PC-3 (cell line): ENCODE results near the gene MAP7. TPM values are rescaled to one million over a fixed set of nuclear protein-coding genes. Genes with fewer than 3 reads are reported as not detected.
A peak's percentile ranks its signal among the peaks of the same experiment; 100 is the strongest.

ENCODE experiments used
- ATAC-seq: fragments of 200-7000 bp; cut with Tn5 transposase; 2 replicates; pipeline ENCODE4 v1.9.1; 2020; ENCODE audit warnings: mild to moderate bottlenecking, moderate library complexity
- BruUV-seq: library from RNA; stranded (reverse); fragments of 400-500 nt; replicated peaks from 2 replicates; lab custom pipeline; 2021; lab: Mats Ljungman, UMichigan
- CTCF ChIA-PET: fragments of 300-600 bp; sonication (Branson Sonifier 250); formaldehyde crosslinking; loops from one replicate; lab custom pipeline; 2022; ENCODE audit warnings: antibody characterized with exemption; lab: Charles Lee
- POLR2A ChIA-PET: fragments of 300-600 bp; sonication (Branson Sonifier 250); formaldehyde crosslinking; loops from one replicate; lab custom pipeline; 2022; ENCODE audit warnings: antibody characterized with exemption; ENCODE audit not compliant: unreplicated experiment; lab: Charles Lee
- DNase-seq: peaks from one replicate; pipeline ENCODE4 v3.0.0-alpha.2; 2015
- H2AFZ ChIP-seq: fragments of 300-600 bp; sonication (generic); 2 replicates; pipeline ENCODE4 v1.6.0; 2016; ENCODE audit warnings: antibody characterized with exemption, low read length
- H3F3A ChIP-seq: fragments of 300-600 bp; sonication (generic); one replicate; pipeline ENCODE4 v1.6.0; 2017; ENCODE audit warnings: antibody characterized with exemption, low read length, control low read depth, mild to moderate bottlenecking; ENCODE audit not compliant: unreplicated experiment
- H3K27ac ChIP-seq: fragments of 300-600 bp; sonication (generic); 2 replicates; pipeline ENCODE4 v1.5.1; 2016; ENCODE audit warnings: mild to moderate bottlenecking, low read length
- H3K27me3 ChIP-seq: fragments of 300-600 bp; sonication (generic); 2 replicates; pipeline ENCODE4 v1.6.1; 2016; ENCODE audit warnings: low read length, mixed read lengths
- H3K36me3 ChIP-seq: fragments of 300-600 bp; sonication (generic); 2 replicates; pipeline ENCODE4 v1.6.1; 2016; ENCODE audit warnings: low read depth, mixed run types, low read length, mixed read lengths
- H3K4me1 ChIP-seq: fragments of 300-600 bp; sonication (generic); 2 replicates; pipeline ENCODE4 v1.5.1; 2016; ENCODE audit warnings: low read length; ENCODE audit not compliant: insufficient read depth
- H3K4me2 ChIP-seq: fragments of 300-600 bp; sonication (generic); 2 replicates; pipeline ENCODE4 v1.6.0; 2016; ENCODE audit warnings: low read length
- H3K4me3 ChIP-seq: fragments of 300-600 bp; sonication (generic); 2 replicates; pipeline ENCODE4 v1.5.1; 2016; ENCODE audit warnings: mild to moderate bottlenecking, low read length, mixed read lengths
- H3K79me2 ChIP-seq: fragments of 300-600 bp; sonication (generic); 2 replicates; pipeline ENCODE4 v1.6.1; 2017; ENCODE audit warnings: low read length, mixed read lengths
- H3K9ac ChIP-seq: fragments of 300-600 bp; sonication (generic); 2 replicates; pipeline ENCODE4 v1.6.0; 2016; ENCODE audit warnings: mild to moderate bottlenecking, low read length
- H3K9me2 ChIP-seq: fragments of 300-600 bp; sonication (generic); replicated peaks from 2 replicates; pipeline ENCODE4 v1.6.1; 2016; ENCODE audit warnings: mixed run types, low read length, mixed read lengths
- H3K9me3 ChIP-seq: fragments of 300-600 bp; sonication (generic); 2 replicates; pipeline ENCODE4 v1.6.1; 2016; ENCODE audit warnings: low read length, mixed read lengths
- H4K20me1 ChIP-seq: fragments of 300-600 bp; sonication (generic); 2 replicates; pipeline ENCODE4 v1.6.1; 2016; ENCODE audit warnings: low read length, mixed read lengths
- EZH2 ChIP-seq: fragments of 300-600 bp; sonication (generic); IDR thresholded peaks from one replicate; pipeline ENCODE4 v1.6.1; 2017; ENCODE audit warnings: antibody characterized with exemption, mild to moderate bottlenecking, low read length; ENCODE audit not compliant: unreplicated experiment
- EZH2phosphoT487 ChIP-seq: fragments of 300-600 bp; sonication (generic); IDR thresholded peaks from 2 replicates; pipeline ENCODE4 v1.6.1; 2018; ENCODE audit warnings: mild to moderate bottlenecking, antibody characterized with exemption, low read length, borderline replicate concordance
- intact Hi-C: fragments of 100-400 bp; cut with micrococcal nuclease; formaldehyde crosslinking; loops from 2 replicates; pipeline ENCODE4 v1.9.0; 2023
- total RNA-seq: library from RNA; depleted of rRNA; stranded (reverse); fragments of >200 nt; gene quantifications from 2 replicates; pipeline ENCODE4 v1.2.3, GENCODE V29; 2014
- TF ChIP-seq, protein P1 (sequence below): fragments of 300-600 bp; sonication (generic); conservative IDR thresholded peaks from 2 replicates; pipeline ENCODE4 v1.5.1; 2017; ENCODE audit warnings: antibody characterized with exemption, low read depth, mild to moderate bottlenecking, low read length

MAP7 gene
- total RNA-seq, 1 experiment from 2014 or later, result 13.9 TPM

- CTCF ChIA-PET, result no interaction called here
- Histone ChIP-seq H2AFZ (no peak overlapping the region), H3K27ac (no peak overlapping the region), H3K36me3 (no peaks in the 10 kb centered on the region), H3K27me3 (no peaks in the 10 kb centered on the region), H3K4me2 (no peak overlapping the region), H4K20me1 (no peaks in the 10 kb centered on the region), H3K4me3 (no peak overlapping the region), H3K9me2 (no peaks in the 10 kb centered on the region), H3K4me1 (no peaks in the 10 kb centered on the region), H3K9me3 (no peaks in the 10 kb centered on the region), H3K9ac (no peak overlapping the region), H3K79me2 (no peaks in the 10 kb centered on the region), H3F3A (no peaks in the 10 kb centered on the region)
- ATAC-seq (no peak), DNase-seq (no peak)
- TF ChIP-seq, protein P1, sequence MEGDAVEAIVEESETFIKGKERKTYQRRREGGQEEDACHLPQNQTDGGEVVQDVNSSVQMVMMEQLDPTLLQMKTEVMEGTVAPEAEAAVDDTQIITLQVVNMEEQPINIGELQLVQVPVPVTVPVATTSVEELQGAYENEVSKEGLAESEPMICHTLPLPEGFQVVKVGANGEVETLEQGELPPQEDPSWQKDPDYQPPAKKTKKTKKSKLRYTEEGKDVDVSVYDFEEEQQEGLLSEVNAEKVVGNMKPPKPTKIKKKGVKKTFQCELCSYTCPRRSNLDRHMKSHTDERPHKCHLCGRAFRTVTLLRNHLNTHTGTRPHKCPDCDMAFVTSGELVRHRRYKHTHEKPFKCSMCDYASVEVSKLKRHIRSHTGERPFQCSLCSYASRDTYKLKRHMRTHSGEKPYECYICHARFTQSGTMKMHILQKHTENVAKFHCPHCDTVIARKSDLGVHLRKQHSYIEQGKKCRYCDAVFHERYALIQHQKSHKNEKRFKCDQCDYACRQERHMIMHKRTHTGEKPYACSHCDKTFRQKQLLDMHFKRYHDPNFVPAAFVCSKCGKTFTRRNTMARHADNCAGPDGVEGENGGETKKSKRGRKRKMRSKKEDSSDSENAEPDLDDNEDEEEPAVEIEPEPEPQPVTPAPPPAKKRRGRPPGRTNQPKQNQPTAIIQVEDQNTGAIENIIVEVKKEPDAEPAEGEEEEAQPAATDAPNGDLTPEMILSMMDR, result no peak
- TF ChIP-seq EZH2phosphoT487 (no peak), EZH2 (no peak)
- intact Hi-C loops, result no loop called here
- no TSS peak for BruUV-seq
- POLR2A ChIA-PET, result no interaction called here
Observed at GRCh38 chr6:136371959-136372358, 178.3 kb downstream of the MAP7 start.

DNA sequence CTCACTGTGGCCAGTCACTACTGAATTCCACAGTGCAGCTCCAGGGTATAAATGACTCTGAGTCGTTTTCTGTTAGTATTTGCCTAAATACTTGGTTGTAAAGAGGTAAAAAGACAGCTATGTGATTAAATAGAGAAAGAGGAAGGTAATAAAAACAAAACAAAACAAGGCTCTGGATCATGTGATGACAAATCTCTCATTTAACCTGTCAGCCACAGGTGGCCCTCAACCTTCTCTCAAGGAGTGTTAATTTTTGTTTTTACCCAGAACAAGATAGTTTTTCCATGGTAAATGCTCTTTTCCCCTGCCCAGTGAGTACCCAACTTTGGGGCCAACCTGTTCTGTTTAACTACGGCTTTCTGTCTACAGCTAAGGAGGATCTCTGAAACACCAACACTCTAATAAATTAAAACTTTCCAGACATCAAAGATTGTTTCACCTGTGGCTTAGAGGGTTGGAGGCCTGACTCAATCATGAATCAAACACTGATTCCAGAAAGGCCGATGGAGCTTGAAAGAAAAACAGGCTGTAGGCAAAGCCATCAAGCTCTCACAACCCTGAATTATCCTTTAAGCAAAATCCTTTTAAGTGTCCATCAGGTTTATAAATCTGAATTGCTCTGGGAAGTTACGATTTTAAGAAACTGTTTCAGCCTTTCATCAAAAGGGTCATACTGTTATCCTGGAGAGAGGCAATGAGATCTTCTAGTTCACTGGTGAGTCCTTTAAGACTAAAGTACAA is 179.1 kb downstream of the MAP7 start:
- no peaks in the 10 kb centered on the region for H4K20me1 ChIP-seq
- H3K9me3 ChIP-seq, result no peaks in the 10 kb centered on the region
- CTCF ChIA-PET, result interaction anchor here (0.7 kb wide), 1 partner anchor 176 kb away, joined by 5 read pairs; no protein-coding TSS in a partner anchor
- no peaks in the 10 kb centered on the region for H3K27me3 ChIP-seq
- no TSS peak for BruUV-seq
- no peak overlapping the region for H3K4me3 ChIP-seq
- DNase-seq (no peak), ATAC-seq (peak; percentile 29)
- H3K4me1 ChIP-seq, result 0 out of 2 replicates have a peak, but pooled peaks cover 3% of the 10 kb centered on the region
- H3K27ac ChIP-seq, result no peak overlapping the region
- no peak overlapping the region for H2AFZ ChIP-seq
- TF ChIP-seq, protein P1, result no peak
- no peak for TF ChIP-seq EZH2phosphoT487
- no peak for TF ChIP-seq EZH2
- POLR2A ChIA-PET, result no interaction called here
- H3K9ac ChIP-seq, result no peak overlapping the region
- no peak overlapping the region for H3K4me2 ChIP-seq
- intact Hi-C loops, result no loop called here
- H3K36me3 ChIP-seq, result no peaks in the 10 kb centered on the region
- H3F3A ChIP-seq, result no peaks in the 10 kb centered on the region
- H3K9me2 ChIP-seq, result no peaks in the 10 kb centered on the region
- no peaks in the 10 kb centered on the region for H3K79me2 ChIP-seq

- Histone ChIP-seq H3K27me3 (no peaks in the 10 kb centered on the region), H3K36me3 (no peaks in the 10 kb centered on the region), H3K4me3 (no peak overlapping the region), H2AFZ (no peak overlapping the region), H3K9me2 (no peaks in the 10 kb centered on the region), H3F3A (no peaks in the 10 kb centered on the region), H3K27ac (no peak overlapping the region), H3K4me1 (0 out of 2 replicates have a peak, but pooled peaks cover 7% of the 10 kb centered on the region), H4K20me1 (no peaks in the 10 kb centered on the region), H3K79me2 (no peaks in the 10 kb centered on the region), H3K4me2 (0 out of 2 replicates have a peak overlapping the region, but pooled peaks have one; percentile 10), H3K9ac (no peak overlapping the region), H3K9me3 (no peaks in the 10 kb centered on the region)
- TF ChIP-seq, protein P1, result no peak
- peak; percentile 7 for DNase-seq
- intact Hi-C loops, result no loop called here
- CTCF ChIA-PET, result interaction anchor here (0.6 kb wide), 1 partner anchor 426 kb away, joined by 3 read pairs; the partner anchor contains the start of gene MAP3K5
- POLR2A ChIA-PET, result no interaction called here
- ATAC-seq, result peak; percentile 78
- no TSS peak for BruUV-seq
Observed at GRCh38 chr6:136365776-136366354, 184.4 kb downstream of the MAP7 start.
